Astrocyte (in vitro differentiated cells and primary cell): Measurements from ENCODE around the gene MTMR6.

Source experiments
- CTCF ChIP-seq: IDR thresholded peaks from 2 replicates; pipeline ENCODE4 v1.5.1; 2011; ENCODE audit warnings: low read depth, mild to moderate bottlenecking, inconsistent platforms, low read length, moderate library complexity; ENCODE audit not compliant: insufficient read depth
- EZH2 ChIP-seq: IDR thresholded peaks from 2 replicates; pipeline ENCODE4 v1.6.1; 2012; ENCODE audit warnings: mild to moderate bottlenecking, low read length, inconsistent platforms; ENCODE audit not compliant: insufficient read depth

GRCh38 chr13:25215253-25215575 is 72.1 kb downstream of the MTMR6 start:
- TF ChIP-seq CTCF (no peak), EZH2 (no peak)
